HepG2 (cell line): ENCODE data around the gene MCRIP2. TPM values are rescaled to one million over a fixed set of nuclear protein-coding genes. Genes with fewer than 3 reads are reported as not detected.

ENCODE experiments used
- HDAC1 ChIP-seq: sonication (generic); formaldehyde crosslinking; IDR thresholded peaks from 2 replicates; pipeline ENCODE4 v1.5.1; 2020; ENCODE audit warnings: mild to moderate bottlenecking, missing genetic modification reagents
- HOXA3 ChIP-seq: sonication (generic); formaldehyde crosslinking; IDR thresholded peaks from 2 replicates; pipeline ENCODE4 v1.5.0; 2020; ENCODE audit warnings: missing genetic modification reagents
- JUND ChIP-seq: sonication (generic); formaldehyde crosslinking; IDR thresholded peaks from 2 replicates; pipeline ENCODE4 v1.8.0; 2022; ENCODE audit warnings: mild to moderate bottlenecking, missing genetic modification reagents
- PATZ1 ChIP-seq: sonication (generic); formaldehyde crosslinking; IDR thresholded peaks from 2 replicates; pipeline ENCODE4 v1.4.0; 2020; ENCODE audit warnings: missing genetic modification reagents
- RAD21 ChIP-seq: fragments of 450-650 bp; formaldehyde crosslinking; IDR thresholded peaks from 2 replicates; pipeline ENCODE4 v1.5.0; 2020; ENCODE audit warnings: mild to moderate bottlenecking
- TOPORS ChIP-seq: sonication (generic); formaldehyde crosslinking; IDR thresholded peaks from 2 replicates; pipeline ENCODE4 v1.8.0; 2023; ENCODE audit warnings: mild to moderate bottlenecking, missing genetic modification reagents
- ZBTB43 ChIP-seq: sonication (generic); formaldehyde crosslinking; conservative IDR thresholded peaks from 2 replicates; pipeline ENCODE4 v1.4.0; 2020; ENCODE audit warnings: missing genetic modification reagents
- ZNF124 ChIP-seq: sonication (generic); formaldehyde crosslinking; IDR thresholded peaks from 2 replicates; pipeline ENCODE4 v1.4.0; 2020; ENCODE audit warnings: missing genetic modification reagents
- ZNF17 ChIP-seq: sonication (generic); formaldehyde crosslinking; IDR thresholded peaks from 2 replicates; pipeline ENCODE4 v1.5.0; 2020; ENCODE audit warnings: mild to moderate bottlenecking, missing genetic modification reagents
- ZNF235 ChIP-seq: sonication (generic); formaldehyde crosslinking; IDR thresholded peaks from 2 replicates; pipeline ENCODE4 v1.8.1; 2023; ENCODE audit warnings: mild to moderate bottlenecking, missing genetic modification reagents, borderline replicate concordance
- ZNF580 ChIP-seq: IDR thresholded peaks from 2 replicates; pipeline ENCODE4 v1.6.1; 2016; ENCODE audit warnings: low read depth, borderline replicate concordance
- ZNF740 ChIP-seq: sonication (generic); formaldehyde crosslinking; IDR thresholded peaks from 2 replicates; pipeline ENCODE4 v1.4.0; 2020; ENCODE audit warnings: missing genetic modification reagents
- ZSCAN30 ChIP-seq: sonication (generic); formaldehyde crosslinking; IDR thresholded peaks from 2 replicates; pipeline ENCODE4 v1.5.0; 2020; ENCODE audit warnings: mild to moderate bottlenecking, missing genetic modification reagents
- polyA plus RNA-seq, 8 experiments: library from polyadenylated mRNA; depleted of rRNA in 3 of 8; stranded (reverse) in 7 of 8; unstranded in 1 of 8; fragments of >200 nt; fragmentation: Illumina TruSeq in 4 of 8; extraction: Trizol in 4 of 8; gene quantifications; 2 replicates each; pipeline versions ENCODE4 v1.2.1 to v1.2.3, GENCODE V29; 2011 to 2016; ENCODE audit warnings: low read depth in 4 of 8, missing spikeins in 1 of 8, mixed read lengths in 1 of 8; ENCODE audit not compliant: insufficient read depth in 1 of 8
- total RNA-seq, 5 experiments: library from RNA; depleted of rRNA; stranded (reverse); fragments of >200 nt; fragmentation: Illumina TruSeq; extraction: Trizol; gene quantifications; 2 replicates each; pipeline ENCODE4 v1.2.3, GENCODE V29; 2016; ENCODE audit warnings: low read depth in 1 of 5
- TF ChIP-seq, protein P1 (sequence below): sonication (generic); formaldehyde crosslinking; IDR thresholded peaks from one replicate; pipeline ENCODE4 v1.5.1; 2020; ENCODE audit warnings: mild to moderate bottlenecking, missing genetic modification reagents; ENCODE audit errors: not compliant biosample characterization
- TF ChIP-seq, protein P2 (sequence below): sonication (generic); formaldehyde crosslinking; IDR thresholded peaks from 2 replicates; pipeline ENCODE4 v1.4.0; 2020; ENCODE audit warnings: mild to moderate bottlenecking, missing genetic modification reagents

MCRIP2 gene
- total and polyA plus RNA-seq, 2 of the 13 experiments (the other 11 are each of a cell fraction or from before 2014, with no cell fraction given), result 39.6 to 76.7 TPM

DNA sequence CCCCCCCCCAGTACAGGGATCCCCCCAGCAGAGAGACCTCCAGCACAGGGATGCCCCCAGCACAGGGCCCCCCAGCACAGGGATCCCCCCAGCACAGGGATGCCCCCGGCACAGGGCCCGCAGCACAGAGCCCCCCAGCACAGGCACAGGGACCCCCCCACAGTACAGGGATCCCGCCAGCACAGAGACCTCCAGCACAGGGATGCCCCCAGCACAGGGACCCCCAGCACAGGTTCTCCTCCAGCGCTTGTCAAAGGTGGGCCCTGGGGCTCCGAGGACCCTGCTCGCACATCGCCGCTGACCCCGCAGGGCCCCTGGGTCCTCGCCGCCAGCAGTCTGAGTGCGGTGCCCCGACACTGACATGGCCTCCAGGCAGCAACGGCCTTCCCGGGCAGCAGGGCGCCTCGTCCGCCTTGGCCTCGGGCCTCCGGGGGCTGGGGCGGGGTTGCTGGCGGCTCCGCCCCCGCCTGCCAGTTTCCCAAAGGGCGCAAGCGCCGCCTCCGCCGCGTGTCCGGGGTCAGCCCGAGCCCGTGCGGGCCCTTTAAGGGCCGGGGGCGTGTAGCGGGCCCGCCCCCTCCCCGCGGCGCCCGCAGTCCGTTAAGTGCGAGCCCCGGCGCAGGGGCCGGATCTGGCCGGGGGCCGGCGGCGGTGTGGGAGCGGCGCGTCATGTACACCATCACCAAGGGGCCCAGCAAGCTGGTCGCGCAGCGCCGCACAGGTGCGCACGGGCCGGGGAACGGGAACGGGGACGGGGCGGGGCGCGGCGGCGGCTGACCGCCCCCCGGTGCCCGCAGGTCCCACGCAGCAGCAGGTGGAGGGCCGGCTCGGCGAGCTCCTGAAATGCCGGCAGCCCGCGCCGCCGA lies at the start of gene MCRIP2 (continued):
- TF ChIP-seq, protein P1, sequence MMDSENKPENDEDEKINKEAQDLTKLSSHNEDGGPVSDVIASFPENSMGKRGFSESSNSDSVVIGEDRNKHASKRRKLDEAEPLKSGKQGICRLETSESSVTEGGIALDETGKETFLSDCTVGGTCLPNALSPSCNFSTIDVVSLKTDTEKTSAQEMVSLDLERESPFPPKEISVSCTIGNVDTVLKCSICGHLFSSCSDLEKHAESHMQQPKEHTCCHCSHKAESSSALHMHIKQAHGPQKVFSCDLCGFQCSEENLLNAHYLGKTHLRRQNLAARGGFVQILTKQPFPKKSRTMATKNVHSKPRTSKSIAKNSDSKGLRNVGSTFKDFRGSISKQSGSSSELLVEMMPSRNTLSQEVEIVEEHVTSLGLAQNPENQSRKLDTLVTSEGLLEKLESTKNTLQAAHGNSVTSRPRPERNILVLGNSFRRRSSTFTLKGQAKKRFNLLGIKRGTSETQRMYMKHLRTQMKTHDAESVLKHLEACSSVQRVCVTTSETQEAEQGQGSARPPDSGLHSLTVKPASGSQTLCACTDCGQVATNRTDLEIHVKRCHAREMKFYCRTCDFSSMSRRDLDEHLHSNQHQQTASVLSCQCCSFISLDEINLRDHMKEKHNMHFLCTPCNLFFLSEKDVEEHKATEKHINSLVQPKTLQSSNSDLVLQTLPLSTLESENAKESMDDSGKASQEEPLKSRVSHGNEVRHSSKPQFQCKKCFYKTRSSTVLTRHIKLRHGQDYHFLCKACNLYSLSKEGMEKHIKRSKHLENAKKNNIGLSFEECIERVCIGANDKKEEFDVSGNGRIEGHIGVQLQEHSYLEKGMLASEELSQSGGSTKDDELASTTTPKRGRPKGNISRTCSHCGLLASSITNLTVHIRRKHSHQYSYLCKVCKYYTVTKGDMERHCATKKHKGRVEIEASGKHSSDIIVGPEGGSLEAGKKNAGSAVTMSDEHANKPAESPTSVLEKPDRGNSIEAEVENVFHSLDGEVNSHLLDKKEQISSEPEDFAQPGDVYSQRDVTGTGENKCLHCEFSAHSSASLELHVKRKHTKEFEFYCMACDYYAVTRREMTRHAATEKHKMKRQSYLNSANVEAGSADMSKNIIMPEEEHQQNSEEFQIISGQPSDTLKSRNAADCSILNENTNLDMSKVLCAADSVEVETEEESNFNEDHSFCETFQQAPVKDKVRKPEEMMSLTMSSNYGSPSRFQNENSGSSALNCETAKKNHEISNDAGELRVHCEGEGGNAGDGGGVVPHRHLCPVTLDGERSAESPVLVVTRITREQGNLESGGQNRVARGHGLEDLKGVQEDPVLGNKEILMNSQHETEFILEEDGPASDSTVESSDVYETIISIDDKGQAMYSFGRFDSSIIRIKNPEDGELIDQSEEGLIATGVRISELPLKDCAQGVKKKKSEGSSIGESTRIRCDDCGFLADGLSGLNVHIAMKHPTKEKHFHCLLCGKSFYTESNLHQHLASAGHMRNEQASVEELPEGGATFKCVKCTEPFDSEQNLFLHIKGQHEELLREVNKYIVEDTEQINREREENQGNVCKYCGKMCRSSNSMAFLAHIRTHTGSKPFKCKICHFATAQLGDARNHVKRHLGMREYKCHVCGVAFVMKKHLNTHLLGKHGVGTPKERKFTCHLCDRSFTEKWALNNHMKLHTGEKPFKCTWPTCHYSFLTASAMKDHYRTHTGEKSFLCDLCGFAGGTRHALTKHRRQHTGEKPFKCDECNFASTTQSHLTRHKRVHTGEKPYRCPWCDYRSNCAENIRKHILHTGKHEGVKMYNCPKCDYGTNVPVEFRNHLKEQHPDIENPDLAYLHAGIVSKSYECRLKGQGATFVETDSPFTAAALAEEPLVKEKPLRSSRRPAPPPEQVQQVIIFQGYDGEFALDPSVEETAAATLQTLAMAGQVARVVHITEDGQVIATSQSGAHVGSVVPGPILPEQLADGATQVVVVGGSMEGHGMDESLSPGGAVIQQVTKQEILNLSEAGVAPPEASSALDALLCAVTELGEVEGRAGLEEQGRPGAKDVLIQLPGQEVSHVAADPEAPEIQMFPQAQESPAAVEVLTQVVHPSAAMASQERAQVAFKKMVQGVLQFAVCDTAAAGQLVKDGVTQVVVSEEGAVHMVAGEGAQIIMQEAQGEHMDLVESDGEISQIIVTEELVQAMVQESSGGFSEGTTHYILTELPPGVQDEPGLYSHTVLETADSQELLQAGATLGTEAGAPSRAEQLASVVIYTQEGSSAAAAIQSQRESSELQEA (CRISPR knock-in tag), result no peak
- TF ChIP-seq JUND (CRISPR knock-in tag), result no peak
- no peak; the same call in 1 of the 2 replicates for TF ChIP-seq ZSCAN30 (CRISPR knock-in tag)
- TF ChIP-seq ZNF235 (CRISPR knock-in tag), result 0 out of 2 replicates have a peak, but pooled peaks have one; percentile 52
- TF ChIP-seq RAD21 (CRISPR knock-in tag), result peak; percentile 52; the same call in 1 of the 2 replicates
- TF ChIP-seq HOXA3, result peak; percentile 52
- 0 out of 2 replicates have a peak, but pooled peaks have one; percentile 36 for TF ChIP-seq HDAC1 (CRISPR knock-in tag)
- peak; percentile 87 for TF ChIP-seq PATZ1 (CRISPR knock-in tag)
- TF ChIP-seq TOPORS (CRISPR knock-in tag), result 0 out of 2 replicates have a peak, but pooled peaks have one; percentile 17
- peak; percentile 70; the same call in 1 of the 2 replicates for TF ChIP-seq ZNF740 (CRISPR knock-in tag)
- TF ChIP-seq ZNF124 (CRISPR knock-in tag), result no peak
- peak; percentile 29; the same call in 1 of the 2 replicates for TF ChIP-seq ZNF580 (CRISPR knock-in tag)
- peak; percentile 68; the same call in 1 of the 2 replicates for TF ChIP-seq ZBTB43 (CRISPR knock-in tag)
- TF ChIP-seq, protein P2, sequence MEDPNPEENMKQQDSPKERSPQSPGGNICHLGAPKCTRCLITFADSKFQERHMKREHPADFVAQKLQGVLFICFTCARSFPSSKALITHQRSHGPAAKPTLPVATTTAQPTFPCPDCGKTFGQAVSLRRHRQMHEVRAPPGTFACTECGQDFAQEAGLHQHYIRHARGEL (CRISPR knock-in tag), result peak; percentile 66; the same call in 1 of the 2 replicates
- no peak for TF ChIP-seq ZNF17 (CRISPR knock-in tag)
